Left cardiac atrium (tissue), 4 donors: ENCODE results near the gene SLIT3. TPM values are rescaled to one million over a fixed set of nuclear protein-coding genes. Genes with fewer than 3 reads are reported as not detected.

ENCODE experiments used
- ATAC-seq, 2 donors: fragments of 200-7000 bp; cut with Tn5 transposase; one replicate each; pipeline ENCODE4 v1.9.1; 2020; ENCODE audit warnings: mild to moderate bottlenecking in 2 of 2, moderate library complexity in 2 of 2
- DNase-seq: peaks from one replicate; pipeline ENCODE4 v3.0.0-alpha.2; 2020
- intact Hi-C, 2 donors: fragments of 100-400 bp; cut with DNase I; formaldehyde crosslinking; loops; one replicate each; pipeline versions ENCODE4 v1.14.1 to v1.15.1; 2022 to 2023
- total RNA-seq, 2 donors: library from RNA; stranded (reverse); fragmentation: NEBNext Ultra II Directional; extraction: Animal tissue kit (Norgen Biotek cat#: 25700); gene quantifications; one replicate each; pipeline ENCODE4 v1.2.1, GENCODE V29; 2021
- donor health status: DM: no; HTN: yes; CAD: no.
- donor health status: DM: no; HTN: yes; CAD: no; lungs with severe emphysema.
- donor health status: DM: yes; HTN: yes; CAD: no.
- donor health status: Dilated cardiomyopathy.

SLIT3 gene
- total RNA-seq, 2 donors from 2014 or later: 71.1 to 117 TPM

GRCh38 chr5:168882283-168882682, 418.7 kb downstream of the SLIT3 start:
- DNase-seq (no peak), ATAC-seq (no peak)
- intact Hi-C loops: no loop called here

- DNase-seq (no peak), ATAC-seq (no peak)
- intact Hi-C loops: no loop called here
These were observed 419.4 kb downstream of the SLIT3 start for GRCh38 chr5:168881427-168882149.

GRCh38 chr5:168879929-168880328, 421.0 kb downstream of the SLIT3 start:
- intact Hi-C loops: loop anchor here in 1 of 2 donors (5.0 kb wide), 1 partner anchor 143 kb away; no protein-coding TSS in a partner anchor
- peak; percentile 25 for DNase-seq
- peak; percentile 58 to 65 for ATAC-seq

- no peak for ATAC-seq
- no peak for DNase-seq
- intact Hi-C loops: loop anchor here in 1 of 2 donors (5.0 kb wide), 1 partner anchor 142 kb away; no protein-coding TSS in a partner anchor
These were observed 421.6 kb downstream of the SLIT3 start for GRCh38 chr5:168879331-168879730.

GRCh38 chr5:168878135-168878745, 422.7 kb downstream of the SLIT3 start:
- ATAC-seq (no peak), DNase-seq (no peak)
- intact Hi-C loops: loop anchor here in 1 of 2 donors (5.0 kb wide), 1 partner anchor 141 kb away; no protein-coding TSS in a partner anchor

- ATAC-seq (peak in 1 of 2 donors; percentile 28), DNase-seq (peak; percentile 30)
- intact Hi-C loops: loop anchor here in 1 of 2 donors (5.0 kb wide), 1 partner anchor 140 kb away; no protein-coding TSS in a partner anchor
These were observed 423.6 kb downstream of the SLIT3 start for GRCh38 chr5:168877132-168877892.

- ATAC-seq: no peak
- intact Hi-C loops: loop anchor here in 1 of 2 donors (5.0 kb wide), 1 partner anchor 139 kb away; no protein-coding TSS in a partner anchor
- no peak for DNase-seq
These were observed 424.5 kb downstream of the SLIT3 start for GRCh38 chr5:168876419-168876818.

- intact Hi-C loops: loop anchor here in 1 of 2 donors (5.0 kb wide), 1 partner anchor 139 kb away; no protein-coding TSS in a partner anchor
- DNase-seq (no peak), ATAC-seq (no peak)
These were observed 425.1 kb downstream of the SLIT3 start for GRCh38 chr5:168875832-168876231.

GRCh38 chr5:168874713-168875380, 426.1 kb downstream of the SLIT3 start:
- no peak for DNase-seq
- intact Hi-C loops: loop anchor here in 1 of 2 donors (5.0 kb wide), 1 partner anchor 138 kb away; no protein-coding TSS in a partner anchor
- no peak for ATAC-seq

GRCh38 chr5:168872246-168872645, 428.7 kb downstream of the SLIT3 start:
- intact Hi-C loops: no loop called here
- DNase-seq: no peak
- ATAC-seq: no peak

- intact Hi-C loops: no loop called here
- DNase-seq: no peak
- ATAC-seq: no peak
These were observed 430.0 kb downstream of the SLIT3 start for GRCh38 chr5:168870910-168871309.

GRCh38 chr5:168869615-168870227, 431.2 kb downstream of the SLIT3 start:
- DNase-seq: peak; percentile 30
- ATAC-seq: peak; percentile 35 to 38
- intact Hi-C loops: no loop called here

- intact Hi-C loops: no loop called here
- ATAC-seq: no peak
- DNase-seq: no peak
These were observed 433.7 kb downstream of the SLIT3 start for GRCh38 chr5:168867241-168867640.

- no peak for DNase-seq
- intact Hi-C loops: no loop called here
- ATAC-seq: peak; percentile 54 to 65
These were observed 435.0 kb downstream of the SLIT3 start for GRCh38 chr5:168865968-168866367.

- ATAC-seq (no peak), DNase-seq (no peak)
- intact Hi-C loops: no loop called here
These were observed 437.9 kb downstream of the SLIT3 start for GRCh38 chr5:168863021-168863420.

- no peak for ATAC-seq
These were observed 440.4 kb downstream of the SLIT3 start for GRCh38 chr5:168860503-168860902.

GRCh38 chr5:168860081-168860480, 440.9 kb downstream of the SLIT3 start:
- DNase-seq (no peak), ATAC-seq (no peak)
- intact Hi-C loops: no loop called here

More at GRCh38 chr5:168860503-168860902, 440.4 kb downstream of the SLIT3 start:
- intact Hi-C loops: no loop called here
- DNase-seq: no peak

GRCh38 chr5:168859471-168859870, 441.5 kb downstream of the SLIT3 start:
- ATAC-seq (no peak), DNase-seq (no peak)
- intact Hi-C loops: no loop called here

GRCh38 chr5:168858994-168859393, 441.9 kb downstream of the SLIT3 start:
- intact Hi-C loops: no loop called here
- DNase-seq: no peak
- ATAC-seq: no peak
